Omental fat pad (tissue), 4 donors: ENCODE measurements around the gene KRTAP5-4. TPM values are rescaled to one million over a fixed set of nuclear protein-coding genes. Genes with fewer than 3 reads are reported as not detected.
A peak's percentile ranks its signal among the peaks of the same experiment; 100 is the strongest.

Source experiments
- ATAC-seq: fragments of 150-250 bp; one replicate; pipeline ENCODE4 v1.9.1; 2016; ENCODE audit warnings: mild to moderate bottlenecking, moderate library complexity; ENCODE audit not compliant: low FRiP score
- DNase-seq: peaks from one replicate; pipeline ENCODE4 v3.0.0-alpha.2; 2019; ENCODE audit warnings: low spot score
- CTCF ChIP-seq, 3 donors: fragments of 450-650 bp; IDR thresholded peaks; one replicate each; pipeline ENCODE4 v1.5.1; 2016 to 2017; ENCODE audit warnings: antibody characterized with exemption in 3 of 3, mild to moderate bottlenecking in 3 of 3, moderate library complexity in 2 of 3
- total RNA-seq, 4 donors: library from RNA; depleted of rRNA; stranded (reverse); fragments of >200 nt; gene quantifications; one replicate each; pipeline ENCODE4 v1.1.0, GENCODE V29; 2016

The KRTAP5-4 gene
- total RNA-seq, 4 donors from 2014 or later: not detected

- DNase-seq: no peak
- no peak for TF ChIP-seq CTCF (IDR thresholded peaks at IDR 0.05)
- no peak for ATAC-seq
These were observed 47.0 kb downstream of the KRTAP5-4 start for GRCh38 chr11:1574933-1575242.

GRCh38 chr11:1574238-1574932, 47.6 kb downstream of the KRTAP5-4 start:
- ATAC-seq (no peak), DNase-seq (no peak)
- TF ChIP-seq CTCF (IDR thresholded peaks at IDR 0.05): peak in 2 of 3 donors; percentile 52 to 79

- TF ChIP-seq CTCF (IDR thresholded peaks at IDR 0.05): no peak
- ATAC-seq: no peak
- DNase-seq: no peak
These were observed 48.1 kb downstream of the KRTAP5-4 start for GRCh38 chr11:1573903-1574237.

- DNase-seq (no peak), ATAC-seq (no peak)
- TF ChIP-seq CTCF (IDR thresholded peaks at IDR 0.05): no peak
These were observed 48.6 kb downstream of the KRTAP5-4 start for GRCh38 chr11:1573077-1573902.

GRCh38 chr11:1572197-1573076, 49.5 kb downstream of the KRTAP5-4 start, which contains the start of gene DUSP8:
TSS of gene DUSP8 (minus strand) at chr11:1572271. CDS start at chr11:1565826, 6,445 bp downstream.
- ATAC-seq (peak; percentile 57), DNase-seq (peak; percentile 79)
- TF ChIP-seq CTCF (IDR thresholded peaks at IDR 0.05): no peak

- no peak for DNase-seq
- no peak for ATAC-seq
- no peak for TF ChIP-seq CTCF (IDR thresholded peaks at IDR 0.05)
These were observed 50.2 kb downstream of the KRTAP5-4 start for GRCh38 chr11:1571760-1572196.

Other genes starting within 250 kb of the KRTAP5-4 start
- gene BRSK2, start 232.2 kb downstream of the KRTAP5-4 start, total RNA-seq: 1 to 10 TPM in 1 of 4 donors, under 1 TPM in 2, not detected in 1; 0.72 to 1.6 (median 0.82) TPM
- 10 to 100 TPM; 27.3 to 64.9 (median 34.1) TPM for gene MOB2, start 135.4 kb downstream of the KRTAP5-4 start, total RNA-seq
- 1 to 10 TPM in 3 of 4 donors, under 1 TPM in 1; 0.47 to 5.6 (median 4.0) TPM for gene DUSP8, start 49.9 kb downstream of the KRTAP5-4 start, total RNA-seq
- gene KRTAP5-1, start 36.9 kb downstream of the KRTAP5-4 start, total RNA-seq: not detected
- gene KRTAP5-2, start 23.8 kb downstream of the KRTAP5-4 start, total RNA-seq: not detected
- not detected for gene KRTAP5-3, start 13.7 kb downstream of the KRTAP5-4 start, total RNA-seq
- not detected for gene KRTAP5-5, start 7.6 kb upstream of the KRTAP5-4 start, total RNA-seq
- gene KRTAP5-6, start 75.1 kb upstream of the KRTAP5-4 start, total RNA-seq: not detected
- 1 to 10 TPM in 3 of 4 donors, under 1 TPM in 1; 0.79 to 2.3 (median 1.6) TPM for gene IFITM10, start 128.5 kb upstream of the KRTAP5-4 start, total RNA-seq
- 1,000 to 10,000 TPM in 1 of 4 donors, 100 to 1,000 TPM in 3; 359 to 1,165 (median 624) TPM for gene CTSD, start 141.8 kb upstream of the KRTAP5-4 start, total RNA-seq
- gene SYT8, start 212.9 kb upstream of the KRTAP5-4 start, total RNA-seq: not detected
- 1 to 10 TPM in 3 of 4 donors, not detected in 1; 1.4 to 3.7 (median 2.4) TPM for gene TNNI2, start 216.8 kb upstream of the KRTAP5-4 start, total RNA-seq
- 10 to 100 TPM; 12.1 to 71.2 (median 49.8) TPM for gene LSP1, start 230.9 kb upstream of the KRTAP5-4 start, total RNA-seq